Stimulated activated CD8-positive, alpha-beta memory T cell treated with anti-CD3 and anti-CD28 coated beads, Interleukin-4, amount 100 ng/mL, for 24 hours (primary cell): ENCODE measurements around the gene NLRP7.

Source experiments
- DNase-seq: peaks from one replicate; pipeline ENCODE4 v3.0.0-alpha.2; 2020; ENCODE audit warnings: low read depth

Gene NLRP7

DNA sequence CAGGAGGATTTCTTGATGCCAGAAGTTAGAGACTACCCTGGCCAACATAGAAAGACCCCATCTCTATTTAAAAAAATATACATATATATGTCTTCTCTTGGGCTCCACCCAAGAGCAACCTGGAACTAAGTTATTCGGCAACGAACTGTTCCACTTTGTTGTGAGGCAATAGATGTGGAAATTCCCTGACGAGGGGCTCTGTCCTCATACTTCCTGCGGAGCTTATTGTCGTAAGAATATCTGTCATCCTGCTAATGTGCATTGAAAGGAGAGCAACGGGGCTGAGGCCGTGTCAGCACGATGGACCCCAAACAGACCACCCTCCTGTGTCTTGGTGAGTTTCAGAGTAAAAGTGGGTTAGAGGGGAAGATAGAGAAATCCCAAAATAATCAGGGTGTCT is 73.3 kb downstream of the NLRP7 start, which contains the start of gene FCAR:
TSS of gene FCAR (plus strand) at position 246 of the 400 bp plus-strand sequence. CDS start at position 301, 55 bp downstream.
- no peak for DNase-seq
